ENCODE measurements around the gene RIOK2. TPM values are rescaled to one million over a fixed set of nuclear protein-coding genes. Genes with fewer than 3 reads are reported as not detected.
A peak's percentile ranks its signal among the peaks of the same experiment; 100 is the strongest.
"Not testable (repeated sequence)": the region's sequence is repeated elsewhere in the genome, so short reads cannot be mapped to it uniquely, and the experiment has no call there.

Gene RIOK2
- total RNA-seq, 1 donor from 2014 or later: 18.3 TPM

GRCh38 chr5:97140250-97140649, 42.8 kb downstream of the RIOK2 start:
- not testable (repeated sequence) for DNase-seq (ENCODE audit: missing footprints)
- intact Hi-C loops (cut with DNase I): loop anchor here (5.0 kb wide), 2 partner anchors 98 to 273 kb away; no protein-coding TSS in a partner anchor
- peak; percentile 82 for ATAC-seq

- intact Hi-C loops (cut with DNase I): no loop called here
- no peak for ATAC-seq
- DNase-seq (ENCODE audit: missing footprints): no peak
Measured at GRCh38 chr5:97136475-97136874, 46.6 kb downstream of the RIOK2 start.

DNA sequence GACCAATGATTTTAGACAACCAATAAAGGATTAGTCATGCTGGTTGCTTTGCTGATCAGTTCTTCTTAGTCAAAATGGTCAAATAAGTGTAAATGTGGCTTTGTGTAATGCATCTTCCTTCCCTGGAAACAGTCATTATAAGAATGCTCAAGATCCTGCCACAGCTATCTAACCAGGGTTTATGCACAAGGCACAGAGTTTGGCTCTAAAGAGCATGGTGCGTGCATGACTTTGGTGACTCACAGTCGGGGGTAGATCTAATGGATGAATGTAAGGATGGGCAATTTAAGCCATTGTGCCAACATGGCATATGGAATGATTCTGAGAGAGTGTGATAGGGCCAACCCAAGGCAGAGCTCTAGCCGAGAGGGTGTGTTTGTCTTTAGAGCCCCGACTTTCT, 47.2 kb downstream of the RIOK2 start:
- DNase-seq (ENCODE audit: missing footprints) (no peak), ATAC-seq (no peak)
- intact Hi-C loops (cut with DNase I): no loop called here

GRCh38 chr5:97134634-97135033, 48.4 kb downstream of the RIOK2 start:
- no peak for ATAC-seq
- intact Hi-C loops (cut with DNase I): no loop called here
- DNase-seq (ENCODE audit: missing footprints): no peak

DNA sequence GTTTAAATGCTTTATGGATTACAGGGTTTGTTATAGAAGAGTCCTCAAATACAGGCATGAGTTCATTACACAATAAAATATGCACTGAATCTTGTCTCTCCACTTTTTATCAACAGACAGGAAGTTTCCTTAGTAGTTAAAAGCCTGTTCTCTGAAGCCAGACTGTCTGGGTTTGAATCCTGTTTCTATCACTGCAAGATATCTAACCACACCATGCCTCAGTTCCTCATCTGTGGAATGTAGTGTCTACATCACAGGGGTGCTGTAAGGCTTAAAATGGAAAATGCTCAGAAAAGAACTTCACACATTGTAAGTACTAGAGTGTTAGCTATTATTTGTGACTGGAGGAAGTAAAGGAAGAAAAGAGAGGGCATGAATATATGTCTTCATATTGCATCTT, 49.9 kb downstream of the RIOK2 start:
- DNase-seq (ENCODE audit: missing footprints) (no peak), ATAC-seq (no peak)
- intact Hi-C loops (cut with DNase I): no loop called here

GRCh38 chr5:97131921-97132320, 51.1 kb downstream of the RIOK2 start:
- intact Hi-C loops (cut with DNase I): no loop called here
- no peak for ATAC-seq
- no peak for DNase-seq (ENCODE audit: missing footprints)

GRCh38 chr5:97131139-97131710, 51.8 kb downstream of the RIOK2 start:
- DNase-seq (ENCODE audit: missing footprints): no peak
- ATAC-seq: no peak

DNA sequence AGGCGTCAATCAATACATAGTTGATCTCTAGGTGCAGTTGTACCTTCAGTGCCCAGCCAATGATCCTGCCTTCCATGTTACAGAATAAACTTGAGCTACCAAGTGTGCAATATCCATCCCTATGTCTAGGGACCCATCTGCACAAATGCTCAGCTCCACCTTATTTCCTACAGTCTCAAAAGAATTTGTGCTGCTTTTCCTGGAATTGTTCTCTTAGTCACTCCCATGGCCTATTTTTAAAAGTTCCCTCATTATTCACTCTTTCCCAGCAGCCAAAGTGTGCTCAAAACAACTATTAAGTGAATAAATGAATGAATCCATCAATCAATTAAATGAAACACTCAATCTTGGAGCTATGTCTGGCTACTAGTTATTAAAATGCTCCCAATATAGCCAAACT, 55.3 kb downstream of the RIOK2 start:
- intact Hi-C loops (cut with DNase I): no loop called here
- no peak for ATAC-seq
- no peak for DNase-seq (ENCODE audit: missing footprints)

More at GRCh38 chr5:97131139-97131710, 51.8 kb downstream of the RIOK2 start:
- intact Hi-C loops (cut with DNase I): no loop called here

- DNase-seq (ENCODE audit: missing footprints) (no peak), ATAC-seq (no peak)
- intact Hi-C loops (cut with DNase I): no loop called here
Measured at GRCh38 chr5:97125125-97125683, 57.8 kb downstream of the RIOK2 start.

GRCh38 chr5:97124335-97124734, 58.7 kb downstream of the RIOK2 start:
- ATAC-seq (no peak), DNase-seq (ENCODE audit: missing footprints) (no peak)
- intact Hi-C loops (cut with DNase I): no loop called here

DNA sequence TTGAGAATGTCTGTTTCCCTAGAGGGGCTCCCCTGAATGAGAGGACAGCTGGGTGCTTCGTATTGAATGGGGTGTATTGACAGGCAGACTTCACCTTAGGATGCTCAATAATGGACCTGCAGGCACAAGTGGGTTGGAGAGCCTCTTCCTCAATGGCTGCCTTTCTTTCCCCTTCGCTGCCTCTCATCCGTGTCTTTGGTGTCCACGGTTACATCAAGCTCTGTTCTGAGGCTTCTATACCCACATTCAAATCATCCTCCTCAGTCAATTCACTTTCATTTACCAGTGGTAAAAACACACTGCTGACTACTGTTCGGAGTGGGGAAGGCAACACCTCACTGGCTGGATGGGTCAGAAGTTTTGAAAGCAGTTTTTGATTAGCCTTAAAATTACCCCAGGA, 61.2 kb downstream of the RIOK2 start:
- intact Hi-C loops (cut with DNase I): no loop called here
- ATAC-seq: no peak
- no peak for DNase-seq (ENCODE audit: missing footprints)

- ATAC-seq (no peak), DNase-seq (ENCODE audit: missing footprints) (no peak)
- intact Hi-C loops (cut with DNase I): no loop called here
Measured at GRCh38 chr5:97120195-97120594, 62.9 kb downstream of the RIOK2 start.

GRCh38 chr5:97119007-97119390, 64.0 kb downstream of the RIOK2 start:
- no peak for ATAC-seq
- intact Hi-C loops (cut with DNase I): loop anchor here (1.0 kb wide), 1 partner anchor 40 kb away; no protein-coding TSS in a partner anchor

GRCh38 chr5:97118261-97119006, 64.6 kb downstream of the RIOK2 start:
- intact Hi-C loops (cut with DNase I): loop anchor here (1.0 kb wide), 1 partner anchor 41 kb away; no protein-coding TSS in a partner anchor
- no peak for ATAC-seq
- no peak for DNase-seq (ENCODE audit: missing footprints)

More at GRCh38 chr5:97119007-97119390, 64.0 kb downstream of the RIOK2 start:
- no peak for DNase-seq (ENCODE audit: missing footprints)

DNA sequence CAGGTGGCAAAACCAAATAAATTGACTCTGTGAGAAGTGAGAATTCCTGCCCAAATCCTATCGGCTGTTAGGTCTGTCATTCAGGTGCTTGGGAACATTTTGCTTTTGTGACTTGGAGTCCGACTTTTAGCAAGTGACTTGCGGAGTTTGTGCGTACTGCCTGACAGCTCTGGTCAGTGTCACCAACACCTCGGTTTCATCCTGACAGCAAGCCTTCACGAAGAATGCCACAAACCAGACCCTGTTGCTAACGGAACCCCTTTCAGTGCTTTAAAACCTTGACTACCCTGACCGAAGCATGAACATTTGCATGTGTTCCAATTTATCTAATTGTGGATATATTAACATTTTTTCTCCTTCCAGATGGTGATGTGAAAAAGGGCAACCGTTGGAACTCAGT, 67.1 kb downstream of the RIOK2 start:
- intact Hi-C loops (cut with DNase I): no loop called here
- no peak for DNase-seq (ENCODE audit: missing footprints)
- peak; percentile 76 for ATAC-seq

DNA sequence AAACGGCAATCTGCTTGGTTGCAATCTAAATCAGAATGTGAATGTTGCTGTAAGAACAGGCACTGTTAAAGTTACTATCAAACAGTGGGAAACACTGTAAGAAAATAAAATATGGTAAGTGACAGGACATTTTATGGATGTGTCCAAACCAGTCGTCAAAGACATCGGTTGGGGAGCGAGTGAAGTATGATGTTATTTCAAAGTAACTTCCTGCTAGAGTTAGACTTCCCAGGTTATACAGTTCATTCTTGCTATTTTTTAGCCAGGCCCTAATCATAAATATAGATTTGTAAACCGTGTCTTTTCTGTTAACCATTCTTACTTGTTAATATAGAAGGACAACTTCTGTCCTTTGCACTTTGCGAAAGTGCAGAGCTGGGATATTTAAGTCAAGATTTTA, 70.8 kb downstream of the RIOK2 start:
- DNase-seq (ENCODE audit: missing footprints) (no peak), ATAC-seq (no peak)
- intact Hi-C loops (cut with DNase I): no loop called here

- no peak for ATAC-seq
- intact Hi-C loops (cut with DNase I): no loop called here
- no peak for DNase-seq (ENCODE audit: missing footprints)
Measured at GRCh38 chr5:97111616-97112015, 71.4 kb downstream of the RIOK2 start.

- intact Hi-C loops (cut with DNase I): no loop called here
- DNase-seq (ENCODE audit: missing footprints): no peak
- ATAC-seq: no peak
Measured at GRCh38 chr5:97111004-97111403, 72.0 kb downstream of the RIOK2 start.
